OCI-LY1 (cell line): Measurements from ENCODE around the gene PRKRA.
"Not testable (repeated sequence)": the region's sequence is repeated elsewhere in the genome, so short reads cannot be mapped to it uniquely, and the experiment has no call there.

ENCODE experiments used
- H2AFZ ChIP-seq: fragments of 200-600 bp; sonication (generic), shearing (Covaris generic); 2 replicates; pipeline ENCODE4 v1.6.0; 2014; ENCODE audit warnings: antibody characterized with exemption, mild to moderate bottlenecking, low read length
- H3F3A ChIP-seq: fragments of 200-600 bp; sonication (generic), shearing (Covaris generic); 2 replicates; pipeline ENCODE4 v1.6.0; 2014; ENCODE audit warnings: mild to moderate bottlenecking, antibody characterized with exemption, low read length, moderate library complexity; ENCODE audit not compliant: insufficient read depth
- H3K27ac ChIP-seq: fragments of 200-600 bp; sonication (generic); 2 replicates; pipeline ENCODE4 v1.5.1; 2014; ENCODE audit warnings: low read length, mixed run types, mild to moderate bottlenecking, low read depth; ENCODE audit not compliant: poor library complexity, severe bottlenecking
- H3K27me3 ChIP-seq: fragments of 200-600 bp; sonication (generic); 2 replicates; pipeline ENCODE4 v1.6.0; 2014; ENCODE audit warnings: antibody characterized with exemption, mild to moderate bottlenecking, low read length, moderate library complexity; ENCODE audit not compliant: insufficient read depth
- H3K36me3 ChIP-seq: fragments of 200-600 bp; sonication (generic); 2 replicates; pipeline ENCODE4 v1.6.1; 2014; ENCODE audit warnings: mild to moderate bottlenecking, antibody characterized with exemption, low read length, moderate library complexity, mixed read lengths; ENCODE audit not compliant: insufficient read depth
- H3K4me1 ChIP-seq: fragments of 200-600 bp; sonication (generic); 2 replicates; pipeline ENCODE4 v1.5.1; 2014; ENCODE audit warnings: mild to moderate bottlenecking, low read length, moderate library complexity; ENCODE audit not compliant: insufficient read depth, severe bottlenecking
- H3K4me2 ChIP-seq: fragments of 200-600 bp; sonication (generic), shearing (Covaris generic); 2 replicates; pipeline ENCODE4 v1.6.1; 2014; ENCODE audit warnings: low read length
- H3K4me3 ChIP-seq: fragments of 200-600 bp; sonication (generic); 2 replicates; pipeline ENCODE4 v1.5.1; 2014; ENCODE audit warnings: low read length, low read depth, mild to moderate bottlenecking, mixed read lengths; ENCODE audit not compliant: poor library complexity, severe bottlenecking
- H3K79me2 ChIP-seq: fragments of 200-600 bp; shearing (Covaris generic); 2 replicates; pipeline ENCODE4 v1.6.1; 2016; ENCODE audit warnings: mixed run types, low read length, mixed read lengths; ENCODE audit not compliant: insufficient read depth
- H3K9ac ChIP-seq: fragments of 200-600 bp; sonication (generic), shearing (Covaris generic); 2 replicates; pipeline ENCODE4 v1.6.1; 2014; ENCODE audit warnings: mild to moderate bottlenecking, low read length, mixed read lengths
- H3K9me2 ChIP-seq: fragments of 200-600 bp; sonication (generic), shearing (Covaris generic); 2 replicates; pipeline ENCODE4 v1.6.1; 2014; ENCODE audit warnings: low read depth, mild to moderate bottlenecking, low read length, mixed read lengths
- H3K9me3 ChIP-seq: fragments of 200-600 bp; shearing (Covaris generic); 2 replicates; pipeline ENCODE4 v1.6.1; 2014; ENCODE audit warnings: low read length, mixed read lengths
- H4K20me1 ChIP-seq: fragments of 200-600 bp; sonication (generic), shearing (Covaris generic); 2 replicates; pipeline ENCODE4 v1.6.0; 2016; ENCODE audit warnings: mild to moderate bottlenecking, low read length; ENCODE audit not compliant: insufficient read depth
- CTCF ChIP-seq: fragments of 200-600 bp; sonication (generic), shearing (Covaris generic); IDR thresholded peaks from 2 replicates; pipeline ENCODE4 v1.5.1; 2017; ENCODE audit warnings: mild to moderate bottlenecking, antibody characterized with exemption, low read length, moderate library complexity, mixed read lengths
- EZH2 ChIP-seq: fragments of 200-600 bp; sonication (generic), shearing (Covaris generic); IDR thresholded peaks from 2 replicates; pipeline ENCODE4 v1.8.0; 2017; ENCODE audit warnings: borderline replicate concordance, mixed run types, mild to moderate bottlenecking, antibody characterized with exemption, low read length, moderate library complexity, mixed read lengths

PRKRA gene

GRCh38 chr2:178427458-178427857 lies 23.5 kb downstream of the PRKRA start:
- TF ChIP-seq EZH2 (no peak), CTCF (no peak)
- H3K36me3 ChIP-seq: peaks cover 60% of the 10 kb centered on the region

GRCh38 chr2:178426388-178426787 lies 24.6 kb downstream of the PRKRA start:
- Histone ChIP-seq H3K4me1 (no peaks in the 10 kb centered on the region), H4K20me1 (no peaks in the 10 kb centered on the region), H3K27me3 (no peaks in the 10 kb centered on the region), H3K27ac (no peak overlapping the region), H3K9me3 (peaks cover 7% of the 10 kb centered on the region; the same call in 1 of the 2 replicates), H3K9me2 (no peaks in the 10 kb centered on the region), H3K9ac (no peak overlapping the region), H3K4me3 (no peak overlapping the region), H3K4me2 (no peak overlapping the region), H3K79me2 (no peaks in the 10 kb centered on the region), H3K36me3 (peaks cover 49% of the 10 kb centered on the region), H3F3A (no peaks in the 10 kb centered on the region), H2AFZ (no peak overlapping the region)
- no peak for TF ChIP-seq EZH2
- no peak for TF ChIP-seq CTCF

More at GRCh38 chr2:178427458-178427857, 23.5 kb downstream of the PRKRA start:
- no peaks in the 10 kb centered on the region for H3K27me3 ChIP-seq
- H3K9me2 ChIP-seq: no peaks in the 10 kb centered on the region
- H3K9ac ChIP-seq: no peak overlapping the region
- H3K27ac ChIP-seq: no peak overlapping the region
- H3K79me2 ChIP-seq: no peaks in the 10 kb centered on the region
- no peaks in the 10 kb centered on the region for H3F3A ChIP-seq
- no peak overlapping the region for H2AFZ ChIP-seq
- no peak overlapping the region for H3K4me2 ChIP-seq
- H3K9me3 ChIP-seq: peaks cover 7% of the 10 kb centered on the region; the same call in 1 of the 2 replicates
- no peaks in the 10 kb centered on the region for H3K4me1 ChIP-seq
- H4K20me1 ChIP-seq: no peaks in the 10 kb centered on the region
- H3K4me3 ChIP-seq: no peak overlapping the region

GRCh38 chr2:178425255-178425827 lies 25.6 kb downstream of the PRKRA start:
- H3K9me3 ChIP-seq: peaks cover 7% of the 10 kb centered on the region; the same call in 1 of the 2 replicates
- no peaks in the 10 kb centered on the region for H4K20me1 ChIP-seq
- H3K27ac ChIP-seq: no peak overlapping the region
- H3K4me3 ChIP-seq: no peak overlapping the region
- no peaks in the 10 kb centered on the region for H3K4me1 ChIP-seq
- no peak overlapping the region for H3K4me2 ChIP-seq
- H3K36me3 ChIP-seq: peaks cover 39% of the 10 kb centered on the region
- H3K79me2 ChIP-seq: no peaks in the 10 kb centered on the region
- H3K9ac ChIP-seq: no peak overlapping the region
- H2AFZ ChIP-seq: no peak overlapping the region
- H3K27me3 ChIP-seq: no peaks in the 10 kb centered on the region
- no peak for TF ChIP-seq CTCF
- no peak for TF ChIP-seq EZH2
- H3F3A ChIP-seq: no peaks in the 10 kb centered on the region
- no peaks in the 10 kb centered on the region for H3K9me2 ChIP-seq

- not testable (repeated sequence) for H3K4me2 ChIP-seq, H3K27me3 ChIP-seq, H3K9me3 ChIP-seq, H2AFZ ChIP-seq, H3K9ac ChIP-seq, H3K79me2 ChIP-seq, H3K27ac ChIP-seq, H3K9me2 ChIP-seq, H3K4me3 ChIP-seq, H3K4me1 ChIP-seq, H4K20me1 ChIP-seq, H3F3A ChIP-seq
- H3K36me3 ChIP-seq: peaks cover 24% of the 10 kb centered on the region
Observed at GRCh38 chr2:178423746-178424145, 27.2 kb downstream of the PRKRA start.
